Muscle of leg (tissue), 11 donors: Measurements from ENCODE around the gene FMN1. TPM values are rescaled to one million over a fixed set of nuclear protein-coding genes. Genes with fewer than 3 reads are reported as not detected.
"Not testable (repeated sequence)": the region's sequence is repeated elsewhere in the genome, so short reads cannot be mapped to it uniquely, and the experiment has no call there.

ENCODE experiments used
- DNase-seq: peaks from one replicate; pipeline ENCODE4 v3.0.0; 2013
- H3K27ac ChIP-seq: one replicate; pipeline ENCODE4 v1.5.1; 2013; ENCODE audit warnings: mild to moderate bottlenecking, low read length, control low read depth
- H3K27me3 ChIP-seq: one replicate; pipeline ENCODE4 v1.6.1; 2013; ENCODE audit warnings: low read length; ENCODE audit not compliant: control insufficient read depth, insufficient read depth
- H3K36me3 ChIP-seq: one replicate; pipeline ENCODE4 v1.6.1; 2013; ENCODE audit warnings: low read length; ENCODE audit not compliant: control insufficient read depth, insufficient read depth
- H3K4me1 ChIP-seq: one replicate; pipeline ENCODE4 v1.6.1; 2013; ENCODE audit warnings: low read length; ENCODE audit not compliant: control insufficient read depth, insufficient read depth
- H3K4me3 ChIP-seq: one replicate; pipeline ENCODE4 v1.5.1; 2013; ENCODE audit warnings: low read length, control low read depth
- H3K9me3 ChIP-seq: replicated peaks from 2 replicates; pipeline ENCODE4 v1.6.1; 2013; ENCODE audit warnings: low read depth, low read length; ENCODE audit not compliant: control insufficient read depth
- WGBS: methylation state at CpG from one replicate; pipeline ENCODE4 v1.1.5; 2013; ENCODE audit warnings: missing lambda C conversion rate; ENCODE audit not compliant: insufficient coverage; 5-methylcytosine and 5-hydroxymethylcytosine counted together
- polyA plus RNA-seq, 8 donors: library from polyadenylated mRNA; unstranded; fragments of 120-200 nt; gene quantifications; one replicate each; pipeline versions ENCODE4 v1.2.1 to v1.2.3, GENCODE V29; 2013; ENCODE audit warnings: inconsistent platforms in 1 of 8, low replicate concordance in 1 of 8; ENCODE audit not compliant: insufficient read length in 8 of 8, insufficient read depth in 1 of 8
- total RNA-seq: library from RNA; stranded (reverse); fragments of 120-200 nt; gene quantifications from one replicate; pipeline ENCODE4 v1.2.4, GENCODE V29; 2013

FMN1 gene
- total and polyA plus RNA-seq, 9 donors, result 0.50 to 3.5 (median 1.0) TPM

- Histone ChIP-seq H3K36me3 (no peaks in the 10 kb centered on the region), H3K27me3 (no peaks in the 10 kb centered on the region), H3K4me3 (no peak overlapping the region), H3K27ac (no peak overlapping the region), H3K9me3 (no peaks in the 10 kb centered on the region), H3K4me1 (peaks cover 12% of the 10 kb centered on the region)
- WGBS, result 88% methylated on average over 1 of the region's 4 CpGs
- peak; percentile 57 for DNase-seq
These were observed 242.6 kb downstream of the FMN1 start for GRCh38 chr15:32951736-32952464.

GRCh38 chr15:32950051-32950450 lies 244.5 kb downstream of the FMN1 start:
- H3K27ac ChIP-seq, H3K4me3 ChIP-seq, H3K9me3 ChIP-seq, H3K27me3 ChIP-seq, H3K36me3 ChIP-seq, H3K4me1 ChIP-seq, DNase-seq: not testable (repeated sequence)

DNA sequence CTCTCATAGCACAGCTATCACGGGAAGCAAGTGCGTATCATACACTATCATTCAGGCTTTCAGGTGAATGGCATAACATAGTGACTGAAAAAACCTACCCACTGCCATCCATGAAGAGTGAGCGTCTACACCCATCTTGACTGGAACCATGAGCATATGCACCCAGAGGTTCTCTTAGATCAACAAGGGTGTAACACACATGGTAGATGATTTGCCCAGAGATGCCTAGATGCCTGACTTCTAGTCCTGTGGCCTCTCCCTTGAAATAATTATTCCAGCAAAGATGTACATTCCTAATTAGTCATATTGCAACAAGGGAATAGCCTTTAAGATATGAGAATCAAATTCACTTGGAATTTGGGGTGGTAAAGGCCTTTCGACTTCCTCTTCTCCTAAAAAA lies 248.3 kb downstream of the FMN1 start:
- H3K4me3 ChIP-seq, result no peak overlapping the region
- no peaks in the 10 kb centered on the region for H3K27me3 ChIP-seq
- whole genome bisulfite sequencing, result 100% methylated on average over 1 of the region's 4 CpGs
- no peaks in the 10 kb centered on the region for H3K36me3 ChIP-seq
- H3K4me1 ChIP-seq, result peaks cover 6% of the 10 kb centered on the region
- H3K27ac ChIP-seq, result no peak overlapping the region
- DNase-seq, result no peak
- no peaks in the 10 kb centered on the region for H3K9me3 ChIP-seq

DNA sequence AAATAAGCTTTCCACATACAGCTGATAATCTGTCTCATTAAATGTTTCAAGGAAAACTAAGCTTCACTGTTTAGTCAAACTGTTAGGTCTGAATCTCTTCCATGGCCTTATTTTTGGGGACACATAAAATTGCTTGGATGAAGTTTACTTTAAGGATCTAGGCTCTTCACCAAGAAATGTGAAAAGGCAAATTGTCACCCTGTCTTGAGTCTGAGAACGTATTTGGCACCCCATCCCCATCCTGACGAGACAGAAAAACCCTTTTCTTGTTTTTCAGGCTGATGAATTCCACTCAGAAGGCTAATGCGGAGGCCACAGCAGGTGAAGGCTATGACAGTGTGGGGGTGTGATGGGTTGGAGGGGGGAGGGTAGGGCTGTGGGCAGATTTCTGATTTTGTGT lies 250.1 kb downstream of the FMN1 start:
- no peak overlapping the region for H3K4me3 ChIP-seq
- H3K9me3 ChIP-seq, result no peaks in the 10 kb centered on the region
- no peak overlapping the region for H3K27ac ChIP-seq
- no peak for DNase-seq
- H3K4me1 ChIP-seq, result peaks cover 6% of the 10 kb centered on the region
- 83% methylated on average over 1 of the region's 3 CpGs for WGBS
- no peaks in the 10 kb centered on the region for H3K27me3 ChIP-seq
- no peaks in the 10 kb centered on the region for H3K36me3 ChIP-seq

DNA sequence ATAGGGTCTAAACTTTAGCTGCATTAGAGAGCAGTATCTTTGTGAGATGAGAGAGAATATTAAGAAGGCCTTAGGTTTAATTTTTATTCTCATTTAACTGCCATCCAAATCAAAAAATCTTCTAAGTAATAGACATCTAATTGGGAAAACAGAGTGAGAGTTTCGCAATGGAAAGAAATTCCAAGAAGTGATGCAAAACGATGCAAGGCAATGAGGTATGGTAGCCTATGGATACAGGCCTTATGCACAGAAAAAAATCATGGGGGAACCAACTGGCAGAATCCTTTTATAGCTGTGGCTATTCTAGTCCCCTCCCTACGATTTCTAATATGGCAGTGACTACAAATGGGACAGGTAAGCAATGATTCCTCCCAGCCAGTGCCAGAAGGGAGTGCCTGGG lies 250.8 kb downstream of the FMN1 start:
- H3K27me3 ChIP-seq, result no peaks in the 10 kb centered on the region
- no peak overlapping the region for H3K27ac ChIP-seq
- WGBS, result 86% methylated on average over 2 of the region's 3 CpGs
- H3K4me1 ChIP-seq, result peaks cover 6% of the 10 kb centered on the region
- no peak overlapping the region for H3K4me3 ChIP-seq
- H3K9me3 ChIP-seq, result no peaks in the 10 kb centered on the region
- no peaks in the 10 kb centered on the region for H3K36me3 ChIP-seq
- no peak for DNase-seq

GRCh38 chr15:32942401-32942841 lies 252.1 kb downstream of the FMN1 start:
- no peaks in the 10 kb centered on the region for H3K9me3 ChIP-seq
- DNase-seq, result peak; percentile 72
- H3K36me3 ChIP-seq, result no peaks in the 10 kb centered on the region
- peaks cover 6% of the 10 kb centered on the region for H3K4me1 ChIP-seq
- no peaks in the 10 kb centered on the region for H3K27me3 ChIP-seq
- H3K27ac ChIP-seq, result no peak overlapping the region
- H3K4me3 ChIP-seq, result no peak overlapping the region
- WGBS, result 50% methylated on average over 1 of the region's 2 CpGs

DNA sequence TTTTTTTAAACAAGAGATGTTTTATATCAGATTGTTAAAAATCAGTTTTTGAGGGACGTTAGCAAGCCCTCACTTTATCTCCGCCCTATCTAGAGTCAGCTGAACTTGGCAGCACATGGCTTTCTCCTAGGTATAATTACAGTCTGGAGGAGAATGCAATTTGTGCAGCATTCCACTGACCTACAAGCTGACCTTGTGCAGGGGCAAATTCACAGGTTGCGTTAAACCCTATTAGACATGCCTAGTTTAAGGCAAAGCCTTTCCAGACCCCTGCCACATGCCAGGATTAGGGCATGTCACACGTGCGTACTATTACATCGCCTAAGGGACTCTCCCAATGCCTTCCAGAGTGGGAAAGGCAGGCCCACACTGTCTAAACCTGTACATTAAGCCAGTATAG lies 252.7 kb downstream of the FMN1 start:
- no peak for DNase-seq
- WGBS, result 57% methylated on average over 2 of the region's 6 CpGs
- no peaks in the 10 kb centered on the region for H3K9me3 ChIP-seq

DNA sequence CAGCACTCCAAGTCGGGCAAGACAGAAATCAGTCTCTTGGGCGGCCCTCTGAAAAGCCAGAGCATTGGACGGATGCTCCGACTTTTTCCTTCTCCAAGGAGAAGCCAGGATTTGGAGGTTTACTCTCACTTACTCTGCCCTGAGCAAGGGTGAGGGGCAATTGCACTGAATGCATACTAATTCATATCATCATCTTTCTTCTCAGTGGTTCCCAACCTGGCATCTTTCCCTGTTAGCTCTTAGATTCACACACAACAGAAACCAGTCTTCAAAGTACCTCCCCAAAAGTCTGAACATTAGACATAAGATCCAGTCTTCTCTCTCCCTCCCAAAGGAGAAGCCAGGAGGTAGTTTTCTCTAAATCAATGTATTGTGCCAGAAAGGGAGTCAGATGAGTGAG lies 257.5 kb downstream of the FMN1 start:
- WGBS, result 91% methylated on average over 4 of the region's 4 CpGs
- no peak overlapping the region for H3K27ac ChIP-seq
- no peaks in the 10 kb centered on the region for H3K36me3 ChIP-seq
- no peak overlapping the region for H3K4me3 ChIP-seq
- no peak for DNase-seq
- peaks cover 3% of the 10 kb centered on the region for H3K4me1 ChIP-seq
- no peaks in the 10 kb centered on the region for H3K27me3 ChIP-seq
- no peaks in the 10 kb centered on the region for H3K9me3 ChIP-seq

More for the DNA sequence above, 252.7 kb downstream of the FMN1 start:
- H3K36me3 ChIP-seq, result no peaks in the 10 kb centered on the region
- H3K4me1 ChIP-seq, result peaks cover 6% of the 10 kb centered on the region
- no peaks in the 10 kb centered on the region for H3K27me3 ChIP-seq
- H3K4me3 ChIP-seq, result no peak overlapping the region
- H3K27ac ChIP-seq, result no peak overlapping the region

DNA sequence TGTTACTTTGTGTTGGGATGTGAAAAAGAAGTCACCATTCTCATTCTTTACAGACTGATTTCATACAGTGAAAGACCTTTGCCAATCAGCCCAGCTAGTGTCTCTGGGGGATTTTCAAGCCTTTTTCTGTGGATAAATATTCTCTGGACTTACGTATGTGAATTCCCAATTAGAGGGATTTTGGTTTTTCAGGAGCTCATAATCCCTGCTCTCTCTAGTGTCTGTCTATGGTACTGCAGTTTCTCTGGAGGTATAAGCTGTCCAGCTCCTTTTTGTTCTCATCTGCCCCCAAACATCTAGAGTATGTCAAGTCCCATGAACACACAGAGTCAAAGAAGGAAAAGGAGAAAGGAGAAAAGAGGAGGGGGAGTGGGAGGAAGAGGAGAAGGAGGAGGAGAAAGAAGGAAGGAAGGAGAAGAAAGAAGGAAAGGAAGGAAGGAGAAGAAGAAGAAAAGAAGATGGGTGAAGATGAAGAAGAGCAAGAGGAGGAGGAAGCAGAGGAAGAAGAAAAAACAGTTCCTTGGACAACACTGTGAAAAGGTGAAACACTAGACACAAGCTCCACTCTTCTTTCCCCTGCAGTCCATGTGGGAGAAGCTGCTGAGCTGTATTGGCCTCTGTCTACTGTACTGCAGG lies 258.1 kb downstream of the FMN1 start:
- Histone ChIP-seq H3K4me3 (no peak overlapping the region), H3K27ac (no peak overlapping the region), H3K27me3 (no peaks in the 10 kb centered on the region), H3K4me1 (no peaks in the 10 kb centered on the region), H3K9me3 (no peaks in the 10 kb centered on the region), H3K36me3 (no peaks in the 10 kb centered on the region)
- no CpG with 5 or more reads among the region's 1 CpG for WGBS
- DNase-seq, result peak; percentile 27

- 100% methylated on average over 1 of the region's 5 CpGs for WGBS
- H3K27me3 ChIP-seq, result no peaks in the 10 kb centered on the region
- DNase-seq, result no peak
- no peaks in the 10 kb centered on the region for H3K4me1 ChIP-seq
- no peak overlapping the region for H3K4me3 ChIP-seq
- no peak overlapping the region for H3K27ac ChIP-seq
- no peaks in the 10 kb centered on the region for H3K36me3 ChIP-seq
- H3K9me3 ChIP-seq, result no peaks in the 10 kb centered on the region
These were observed 259.4 kb downstream of the FMN1 start for GRCh38 chr15:32935139-32935538.
